NCI-H2196 treated with DMSO at 0.1 percent for 48 hours (cell line): Measurements from ENCODE around the gene PDE6H.

Experiments
- DNase-seq: peaks from one replicate; lab custom pipeline; 2025; ENCODE audit not compliant: unreplicated experiment; lab: John Stamatoyannopoulos, UW

PDE6H gene

GRCh38 chr12:14968478-14968877 is 4.4 kb upstream of the PDE6H start:
- no peak for DNase-seq

- DNase-seq = no peak
These were observed 2.4 kb upstream of the PDE6H start for GRCh38 chr12:14970473-14970872.

GRCh38 chr12:14974633-14975032 is 1.8 kb downstream of the PDE6H start:
- DNase-seq = no peak

- no peak for DNase-seq
These were observed 2.6 kb downstream of the PDE6H start for GRCh38 chr12:14975457-14975856.

GRCh38 chr12:14976658-14977057 is 3.8 kb downstream of the PDE6H start:
- no peak for DNase-seq

GRCh38 chr12:14979468-14979867 is 6.6 kb downstream of the PDE6H start:
- DNase-seq = no peak

- no peak for DNase-seq
These were observed 8.2 kb downstream of the PDE6H start for GRCh38 chr12:14981049-14981448.

- DNase-seq = no peak
These were observed 9.7 kb downstream of the PDE6H start for GRCh38 chr12:14982562-14982961.

- no peak for DNase-seq
These were observed 10.1 kb downstream of the PDE6H start for GRCh38 chr12:14982991-14983390.

GRCh38 chr12:14984036-14984435 is 11.2 kb downstream of the PDE6H start:
- no peak for DNase-seq

GRCh38 chr12:14984766-14985285 is 12.0 kb downstream of the PDE6H start:
- no peak for DNase-seq

- no peak for DNase-seq
These were observed 13.6 kb downstream of the PDE6H start for GRCh38 chr12:14986449-14986848.

- no peak for DNase-seq
These were observed 15.2 kb downstream of the PDE6H start for GRCh38 chr12:14988035-14988434.

GRCh38 chr12:14989790-14990189 is 16.9 kb downstream of the PDE6H start:
- no peak for DNase-seq

- DNase-seq = no peak
These were observed 18.2 kb downstream of the PDE6H start for GRCh38 chr12:14991069-14991468.

- DNase-seq = no peak
These were observed 19.8 kb downstream of the PDE6H start for GRCh38 chr12:14992673-14993072.

- DNase-seq = no peak
These were observed 20.3 kb downstream of the PDE6H start for GRCh38 chr12:14993117-14993516.

- DNase-seq = no peak
These were observed 20.9 kb downstream of the PDE6H start for GRCh38 chr12:14993537-14994266.

- DNase-seq = no peak
These were observed 21.8 kb downstream of the PDE6H start for GRCh38 chr12:14994610-14995009.

- DNase-seq = no peak
These were observed 23.0 kb downstream of the PDE6H start for GRCh38 chr12:14995583-14996425.

GRCh38 chr12:14997998-14998397 is 25.2 kb downstream of the PDE6H start:
- no peak for DNase-seq

- DNase-seq = no peak
These were observed 26.3 kb downstream of the PDE6H start for GRCh38 chr12:14999021-14999694.
